ENCODE measurements around the gene METTL1.

The METTL1 gene

GRCh38 chr12:57741413-57741789 is 30.5 kb downstream of the METTL1 start:
- DNase-seq (ENCODE audit: low read depth), result no peak
- H3K4me3 ChIP-seq (ENCODE audit: low read depth, low read length), result peak overlapping the region; percentile 74
- TF ChIP-seq, protein P1, sequence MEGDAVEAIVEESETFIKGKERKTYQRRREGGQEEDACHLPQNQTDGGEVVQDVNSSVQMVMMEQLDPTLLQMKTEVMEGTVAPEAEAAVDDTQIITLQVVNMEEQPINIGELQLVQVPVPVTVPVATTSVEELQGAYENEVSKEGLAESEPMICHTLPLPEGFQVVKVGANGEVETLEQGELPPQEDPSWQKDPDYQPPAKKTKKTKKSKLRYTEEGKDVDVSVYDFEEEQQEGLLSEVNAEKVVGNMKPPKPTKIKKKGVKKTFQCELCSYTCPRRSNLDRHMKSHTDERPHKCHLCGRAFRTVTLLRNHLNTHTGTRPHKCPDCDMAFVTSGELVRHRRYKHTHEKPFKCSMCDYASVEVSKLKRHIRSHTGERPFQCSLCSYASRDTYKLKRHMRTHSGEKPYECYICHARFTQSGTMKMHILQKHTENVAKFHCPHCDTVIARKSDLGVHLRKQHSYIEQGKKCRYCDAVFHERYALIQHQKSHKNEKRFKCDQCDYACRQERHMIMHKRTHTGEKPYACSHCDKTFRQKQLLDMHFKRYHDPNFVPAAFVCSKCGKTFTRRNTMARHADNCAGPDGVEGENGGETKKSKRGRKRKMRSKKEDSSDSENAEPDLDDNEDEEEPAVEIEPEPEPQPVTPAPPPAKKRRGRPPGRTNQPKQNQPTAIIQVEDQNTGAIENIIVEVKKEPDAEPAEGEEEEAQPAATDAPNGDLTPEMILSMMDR (IDR thresholded peaks at IDR 0.05; ENCODE audit: low read depth, low read length), result no peak
- TF ChIP-seq MYC (IDR thresholded peaks at IDR 0.05; ENCODE audit: low read depth, low read length), result no peak
- TF ChIP-seq POLR2A (IDR thresholded peaks at IDR 0.05; ENCODE audit: extremely low read depth, insufficient read length), result no peak

DNA sequence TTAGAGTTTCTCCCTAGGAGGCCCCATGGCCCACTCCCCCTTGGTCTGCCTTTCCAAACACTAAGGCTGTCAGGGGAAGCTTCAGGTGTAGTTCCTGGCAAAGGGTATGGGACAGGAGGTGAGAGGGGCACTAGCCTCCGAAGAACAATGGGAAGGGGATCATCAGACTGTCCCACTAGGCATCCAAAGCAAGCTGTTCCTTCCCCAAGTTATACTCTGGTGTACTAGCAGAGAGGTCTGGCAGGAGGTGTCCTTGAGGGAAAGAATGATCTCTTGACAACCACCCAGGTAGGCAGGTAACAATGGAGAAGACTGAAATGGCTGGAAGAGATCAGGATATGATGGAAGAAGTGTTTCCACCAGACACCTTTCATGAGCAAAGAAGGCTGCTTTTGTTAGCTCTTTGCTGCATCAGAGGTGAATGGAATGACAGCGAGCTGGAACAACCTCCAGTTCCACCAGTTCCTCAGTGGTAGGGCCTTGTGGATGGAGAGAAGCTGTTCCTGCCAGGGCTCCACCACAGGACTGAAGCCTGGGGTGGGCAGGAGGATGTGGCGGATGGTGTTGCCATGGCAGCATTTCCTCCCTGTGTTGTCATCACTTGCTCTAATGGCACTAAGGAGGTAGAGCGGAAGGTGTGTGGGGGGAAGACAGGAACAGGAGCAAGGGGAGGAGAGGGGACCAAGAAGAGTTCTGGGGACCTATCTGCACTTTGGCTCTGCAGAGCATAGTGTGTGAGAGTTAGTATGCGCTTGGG is 31.1 kb downstream of the METTL1 start:
- DNase-seq (ENCODE audit: low read depth), result peak; percentile 84
- TF ChIP-seq, protein P1 (IDR thresholded peaks at IDR 0.05; ENCODE audit: low read depth, low read length), result no peak
- TF ChIP-seq POLR2A (IDR thresholded peaks at IDR 0.05; ENCODE audit: extremely low read depth, insufficient read length), result no peak
- TF ChIP-seq, protein P2, sequence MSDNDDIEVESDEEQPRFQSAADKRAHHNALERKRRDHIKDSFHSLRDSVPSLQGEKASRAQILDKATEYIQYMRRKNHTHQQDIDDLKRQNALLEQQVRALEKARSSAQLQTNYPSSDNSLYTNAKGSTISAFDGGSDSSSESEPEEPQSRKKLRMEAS (IDR thresholded peaks at IDR 0.05; ENCODE audit: low read depth, low read length), result no peak
- no peak for TF ChIP-seq MYC (IDR thresholded peaks at IDR 0.05; ENCODE audit: low read depth, low read length)
- peak overlapping the region; percentile 74 for H3K4me3 ChIP-seq (ENCODE audit: low read depth, low read length)

GRCh38 chr12:57739914-57740538 is 31.9 kb downstream of the METTL1 start:
- no peak for DNase-seq (ENCODE audit: low read depth)
- no peak overlapping the region for H3K4me3 ChIP-seq (ENCODE audit: low read depth, low read length)
- no peak for TF ChIP-seq POLR2A (IDR thresholded peaks at IDR 0.05; ENCODE audit: extremely low read depth, insufficient read length)
- TF ChIP-seq, protein P2 (IDR thresholded peaks at IDR 0.05; ENCODE audit: low read depth, low read length), result no peak

DNA sequence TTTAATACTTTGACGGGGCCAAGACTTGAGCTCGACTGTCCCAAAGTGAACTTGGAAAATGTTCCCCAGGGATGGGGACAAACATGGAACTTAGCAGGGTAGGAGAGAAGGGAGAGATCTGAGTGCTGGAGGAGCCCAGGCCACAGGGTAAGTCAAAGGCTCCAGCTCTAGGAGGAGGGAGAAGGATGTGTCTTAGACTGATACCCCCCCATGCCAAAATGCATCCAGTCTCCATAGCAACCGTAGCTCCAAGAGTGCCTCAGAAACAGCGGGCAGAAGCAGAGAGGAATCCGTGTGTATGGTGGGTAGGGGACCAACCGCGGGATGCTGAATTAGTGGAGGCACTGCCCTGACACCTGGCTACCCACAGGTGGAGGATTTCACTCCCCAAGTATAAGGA is 32.5 kb downstream of the METTL1 start:
- no peak overlapping the region for H3K4me3 ChIP-seq (ENCODE audit: low read depth, low read length)
- DNase-seq (ENCODE audit: low read depth), result no peak

DNA sequence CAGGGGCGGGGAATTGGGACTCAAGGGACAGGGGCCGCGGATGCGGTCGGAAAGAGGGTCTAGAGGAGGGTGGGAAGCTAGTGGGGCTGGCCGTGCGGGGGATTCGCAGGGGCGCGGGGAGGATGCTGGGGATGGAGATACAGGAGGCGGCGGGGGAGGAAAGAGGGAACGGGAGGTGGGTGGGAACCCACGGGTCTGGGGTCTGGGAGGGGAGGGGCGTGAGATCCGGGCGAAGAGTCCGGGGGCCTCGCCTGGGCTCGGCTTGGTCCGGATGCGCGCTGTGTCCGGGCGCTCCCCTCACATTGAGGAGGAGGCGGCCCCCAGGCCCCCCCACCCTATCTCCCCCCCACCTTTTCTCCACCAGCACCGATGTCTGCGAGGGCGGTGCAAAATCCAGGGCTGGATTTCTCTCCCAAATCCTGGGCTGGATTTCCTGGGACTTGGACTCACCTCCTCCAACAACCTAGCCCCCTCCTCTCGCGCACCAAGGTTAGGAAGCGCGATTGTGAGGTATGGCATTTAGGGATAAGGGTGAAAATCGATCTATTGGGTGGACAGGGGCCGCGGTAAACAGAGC is 33.2 kb downstream of the METTL1 start, which contains the start of gene AGAP2:
Gene AGAP2 (minus strand): TSS at position 82 of the 577 bp plus-strand sequence. CDS start 496 bp downstream, outside the sequence.
- TF ChIP-seq, protein P2 (IDR thresholded peaks at IDR 0.05; ENCODE audit: low read depth, low read length), result no peak
- TF ChIP-seq, protein P1 (IDR thresholded peaks at IDR 0.05; ENCODE audit: low read depth, low read length), result no peak
- TF ChIP-seq MYC (IDR thresholded peaks at IDR 0.05; ENCODE audit: low read depth, low read length) (no peak), POLR2A (IDR thresholded peaks at IDR 0.05; ENCODE audit: extremely low read depth, insufficient read length) (no peak)
- H3K4me3 ChIP-seq (ENCODE audit: low read depth, low read length), result no peak within 1 kb of the TSS
- no peak for DNase-seq (ENCODE audit: low read depth)

More for the DNA sequence above, 32.5 kb downstream of the METTL1 start:
- TF ChIP-seq, protein P1 (IDR thresholded peaks at IDR 0.05; ENCODE audit: low read depth, low read length), result no peak
- TF ChIP-seq POLR2A (IDR thresholded peaks at IDR 0.05; ENCODE audit: extremely low read depth, insufficient read length), result no peak
- TF ChIP-seq, protein P2 (IDR thresholded peaks at IDR 0.05; ENCODE audit: low read depth, low read length), result no peak
- no peak for TF ChIP-seq MYC (IDR thresholded peaks at IDR 0.05; ENCODE audit: low read depth, low read length)
